ENCODE data around the gene HDAC3.

The HDAC3 gene

DNA sequence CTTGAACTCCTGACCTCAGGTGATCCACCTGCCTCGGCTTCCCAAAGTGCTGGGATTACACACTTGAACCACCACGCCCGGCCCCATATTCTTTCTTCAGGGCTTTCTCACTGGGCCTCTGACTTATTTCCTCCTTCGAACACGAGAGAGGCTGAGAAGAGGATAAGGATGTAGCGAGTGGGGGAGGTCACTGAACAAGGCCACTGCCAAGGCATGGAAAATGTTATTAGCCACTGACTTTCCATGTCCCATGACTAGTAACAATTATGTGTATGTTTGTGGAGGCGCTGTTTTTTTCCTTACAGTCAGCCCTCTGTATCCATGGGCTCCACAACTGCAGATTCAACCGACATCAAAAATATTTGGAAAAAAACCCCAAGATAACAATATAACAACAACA, 26.9 kb upstream of the HDAC3 start:
- in situ Hi-C loops (cut with MboI; ENCODE audit: low sequenced_read_pairs) = no loop called here

GRCh38 chr5:141662028-141662427, 25.4 kb upstream of the HDAC3 start:
- in situ Hi-C loops (cut with MboI; ENCODE audit: low sequenced_read_pairs) = no loop called here

DNA sequence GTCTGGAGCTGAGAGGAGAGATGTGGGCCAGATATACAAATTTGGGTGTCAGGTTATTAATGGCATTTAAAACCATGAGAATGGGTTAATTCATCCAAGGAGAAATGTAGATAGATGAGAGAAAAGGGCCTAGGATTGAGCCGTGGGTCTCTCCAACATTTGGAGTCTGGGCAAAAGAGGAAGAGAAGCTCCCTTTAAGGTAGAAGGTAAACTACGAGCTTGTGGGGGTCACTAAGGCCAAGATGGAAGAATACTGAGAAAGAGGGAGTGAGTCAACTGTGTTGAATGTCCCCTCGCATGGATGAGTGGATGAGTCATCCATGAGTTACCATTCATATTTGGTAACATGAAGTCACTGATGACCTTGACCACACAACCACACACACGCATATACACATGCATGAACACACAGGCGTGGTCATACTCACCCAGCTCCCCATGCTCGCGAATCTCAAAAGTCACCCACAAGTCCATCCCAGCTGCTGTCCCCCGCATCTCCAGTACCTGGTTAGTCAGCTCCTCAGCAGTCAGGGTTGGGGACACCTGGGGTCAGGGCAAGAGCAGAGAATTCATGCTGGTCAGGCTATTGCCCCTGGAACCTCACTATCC, 21.4 kb upstream of the HDAC3 start:
- in situ Hi-C loops (cut with MboI; ENCODE audit: low sequenced_read_pairs) = no loop called here

GRCh38 chr5:141657404-141657803, 20.8 kb upstream of the HDAC3 start:
- in situ Hi-C loops (cut with MboI; ENCODE audit: low sequenced_read_pairs) = no loop called here

DNA sequence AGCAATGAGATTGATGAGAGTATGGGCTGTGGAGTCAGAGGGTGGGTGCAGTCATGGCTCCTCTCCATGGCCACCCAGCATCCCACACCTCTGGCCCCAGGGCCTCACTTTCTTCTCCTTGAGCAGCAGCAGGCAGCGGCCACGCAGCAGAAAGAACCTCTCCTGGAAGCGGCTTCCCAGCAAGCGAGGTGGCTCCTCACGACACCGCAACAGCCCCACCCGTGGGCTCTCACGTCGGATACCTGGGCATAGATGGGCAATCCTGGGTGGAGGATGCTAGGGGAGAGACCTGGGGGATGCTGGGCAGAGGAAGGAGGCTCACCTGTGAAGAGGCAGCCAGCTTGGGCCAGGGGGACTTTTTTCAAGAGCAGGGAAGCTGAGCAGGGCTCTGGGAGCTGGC, 19.7 kb upstream of the HDAC3 start:
- in situ Hi-C loops (cut with MboI; ENCODE audit: low sequenced_read_pairs) = no loop called here

- in situ Hi-C loops (cut with MboI; ENCODE audit: low sequenced_read_pairs) = no loop called here
These were observed 18.4 kb upstream of the HDAC3 start for GRCh38 chr5:141655020-141655419.

DNA sequence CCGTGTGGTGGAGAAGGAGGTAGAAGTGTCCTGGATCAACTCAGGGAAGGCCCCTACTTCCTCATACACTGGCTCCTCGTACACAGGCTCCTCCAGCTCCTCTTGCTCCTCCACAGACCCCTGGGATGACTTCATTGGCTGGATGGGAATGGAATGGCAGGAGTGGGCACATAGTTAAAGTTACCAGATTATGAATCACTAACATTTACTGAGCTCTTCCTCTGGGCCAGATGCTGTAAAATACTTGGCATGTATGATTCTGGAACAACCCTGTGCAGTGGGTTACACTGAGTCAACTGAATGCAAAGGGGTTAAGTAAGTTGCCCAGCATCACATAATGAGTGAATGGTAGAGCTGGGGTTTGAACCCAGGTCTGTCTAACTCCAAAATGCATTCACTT, 17.6 kb upstream of the HDAC3 start:
- in situ Hi-C loops (cut with MboI; ENCODE audit: low sequenced_read_pairs) = no loop called here

DNA sequence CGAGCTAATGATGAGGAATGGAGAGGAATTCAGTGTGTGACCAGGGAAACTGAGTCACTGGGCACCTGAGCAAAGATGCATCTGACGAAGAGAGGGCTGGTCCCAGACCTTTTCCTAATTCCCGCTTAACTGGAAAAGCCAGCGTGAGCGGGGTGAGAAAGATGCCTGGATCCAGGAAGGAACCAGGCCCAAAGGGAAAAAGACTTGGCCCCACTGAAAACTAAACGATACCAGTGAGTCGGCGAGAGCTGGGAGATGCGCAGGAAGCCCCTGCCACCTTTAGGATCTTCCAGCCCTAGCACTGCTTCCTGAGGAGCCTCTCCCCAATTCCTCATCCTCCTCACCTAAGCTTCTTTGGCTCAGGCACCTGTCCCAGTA, 15.1 kb upstream of the HDAC3 start:
- in situ Hi-C loops (cut with MboI; ENCODE audit: low sequenced_read_pairs) = no loop called here

- in situ Hi-C loops (cut with MboI; ENCODE audit: low sequenced_read_pairs) = no loop called here
These were observed 14.4 kb upstream of the HDAC3 start, which contains the start of gene FCHSD1 for GRCh38 chr5:141650851-141651727. Gene FCHSD1, minus strand, starts transcription at chr5:141651418. Its CDS starts 50 bp downstream, at chr5:141651368.

DNA sequence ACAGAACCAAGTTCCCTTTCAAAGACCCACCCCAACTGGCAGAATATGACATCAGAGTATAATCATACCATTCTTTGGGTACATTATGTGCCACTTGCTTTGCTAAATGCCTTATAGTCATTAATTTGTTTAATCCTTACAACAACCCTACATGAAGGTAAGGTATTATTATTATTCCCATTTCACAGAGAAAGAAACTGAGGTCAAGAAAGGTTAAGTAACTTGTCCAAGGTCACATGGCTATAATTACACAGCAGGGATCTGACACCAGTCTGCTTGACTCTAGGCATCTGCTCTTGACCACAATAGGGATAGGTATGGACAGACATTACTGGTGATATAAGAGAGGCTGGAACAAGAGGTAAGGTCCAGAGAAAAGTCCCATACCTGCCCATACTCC, 13.3 kb upstream of the HDAC3 start:
- in situ Hi-C loops (cut with MboI; ENCODE audit: low sequenced_read_pairs) = no loop called here

DNA sequence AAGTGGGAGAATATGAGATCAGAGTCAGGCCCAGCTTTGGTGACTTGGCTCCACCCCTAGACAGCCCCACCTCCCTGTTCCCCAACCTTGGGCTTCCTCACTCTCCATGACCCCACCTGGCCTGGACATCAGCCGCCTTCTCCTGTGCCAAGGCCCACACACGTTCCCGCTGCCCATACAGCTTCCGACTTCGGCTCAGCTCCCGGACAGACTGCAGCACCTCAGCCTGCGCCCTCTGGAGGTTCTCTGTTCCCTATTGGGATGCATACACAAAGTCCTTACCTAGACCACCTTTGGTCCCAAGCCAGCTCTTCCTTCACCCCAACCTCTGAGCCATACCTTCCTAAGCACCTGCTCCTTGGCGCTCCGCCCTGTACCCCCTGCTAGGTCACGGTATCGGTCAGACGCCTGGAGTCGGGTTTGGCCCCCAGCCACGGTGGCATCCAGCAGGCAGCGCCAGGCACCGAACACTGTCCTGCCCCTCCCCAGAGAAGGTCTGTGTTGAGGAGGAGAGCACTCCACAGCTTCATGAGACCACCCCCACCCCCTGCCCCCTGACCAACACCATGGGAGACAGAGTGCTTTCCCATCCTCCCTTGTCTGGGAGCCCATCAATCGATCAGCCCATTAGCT, 12.5 kb upstream of the HDAC3 start:
- in situ Hi-C loops (cut with MboI; ENCODE audit: low sequenced_read_pairs) = no loop called here

- in situ Hi-C loops (cut with MboI; ENCODE audit: low sequenced_read_pairs) = no loop called here
These were observed 11.2 kb upstream of the HDAC3 start for GRCh38 chr5:141647851-141648250.

DNA sequence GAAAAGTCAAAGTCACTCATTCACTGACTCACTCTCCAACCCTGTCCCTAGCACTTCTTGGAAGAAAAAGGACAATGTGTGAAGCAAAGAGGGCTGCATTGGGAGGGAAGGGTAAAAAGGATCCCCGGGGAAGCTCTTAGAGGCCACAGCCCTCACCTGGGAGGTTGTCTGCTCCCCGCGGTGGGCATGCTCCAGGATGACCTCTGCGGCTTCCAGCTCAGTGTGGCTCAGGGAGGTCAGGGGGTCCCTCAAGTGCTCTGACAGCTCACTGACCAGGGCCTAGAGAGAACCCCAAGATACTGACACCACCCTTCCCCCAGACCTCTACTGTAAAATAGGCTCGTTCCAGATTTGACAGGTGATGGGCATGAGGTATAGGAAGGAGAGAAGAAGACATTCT, 10.6 kb upstream of the HDAC3 start:
- in situ Hi-C loops (cut with MboI; ENCODE audit: low sequenced_read_pairs) = no loop called here

- in situ Hi-C loops (cut with MboI; ENCODE audit: low sequenced_read_pairs) = no loop called here
These were observed 9.4 kb upstream of the HDAC3 start for GRCh38 chr5:141646026-141646425.

DNA sequence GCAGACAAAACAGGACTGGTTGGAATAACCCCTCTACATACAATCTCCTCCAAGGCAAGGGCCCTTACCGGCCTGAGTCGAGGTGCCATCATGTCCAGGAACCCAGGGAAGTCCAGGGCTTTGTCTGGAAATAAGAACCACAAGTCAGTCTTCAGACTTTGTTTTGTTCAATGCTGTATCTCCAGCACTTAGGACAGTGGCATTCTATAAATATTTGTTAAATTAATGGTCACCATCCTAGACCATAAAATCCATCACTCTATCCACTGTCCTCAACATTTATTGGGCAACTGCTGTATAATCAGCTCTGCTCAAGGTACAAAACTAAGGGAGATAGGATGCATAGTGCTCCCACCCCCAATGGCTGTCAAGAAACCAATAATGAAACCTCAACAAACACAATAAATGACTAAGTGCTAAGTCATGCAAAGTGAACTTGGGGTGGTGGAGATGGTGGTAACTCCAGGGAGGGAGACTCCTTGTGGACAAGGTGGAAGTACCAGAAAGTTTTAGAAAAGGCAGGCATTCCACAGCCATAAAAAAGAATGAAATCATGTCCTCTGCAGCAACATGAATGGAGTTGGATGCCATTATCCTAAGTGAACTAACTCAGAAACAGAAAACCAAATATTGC, 5.1 kb upstream of the HDAC3 start:
- in situ Hi-C loops (cut with MboI; ENCODE audit: low sequenced_read_pairs) = no loop called here

DNA sequence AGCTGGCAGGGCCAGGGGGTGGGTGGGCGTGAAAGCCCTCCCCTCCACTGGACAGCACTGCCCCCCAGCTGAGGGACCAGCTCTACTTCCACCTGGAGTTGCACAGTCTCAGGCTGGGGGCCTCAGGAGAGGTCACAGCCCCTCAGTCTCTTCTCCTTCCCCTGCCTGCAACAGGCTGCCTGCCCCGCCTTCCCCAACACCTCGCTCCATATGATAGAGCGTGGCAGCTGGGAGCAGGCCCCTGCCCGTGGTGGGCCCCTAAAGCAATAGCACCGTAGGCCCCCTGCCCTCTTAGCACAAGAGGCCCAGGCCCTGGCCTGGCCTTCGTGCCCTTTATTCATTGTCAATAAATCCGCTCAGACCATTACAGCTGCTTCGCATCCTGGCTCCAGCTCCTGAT, 4.0 kb upstream of the HDAC3 start:
- in situ Hi-C loops (cut with MboI; ENCODE audit: low sequenced_read_pairs) = no loop called here

GRCh38 chr5:141640051-141640415, 3.4 kb upstream of the HDAC3 start:
- in situ Hi-C loops (cut with MboI; ENCODE audit: low sequenced_read_pairs) = no loop called here

DNA sequence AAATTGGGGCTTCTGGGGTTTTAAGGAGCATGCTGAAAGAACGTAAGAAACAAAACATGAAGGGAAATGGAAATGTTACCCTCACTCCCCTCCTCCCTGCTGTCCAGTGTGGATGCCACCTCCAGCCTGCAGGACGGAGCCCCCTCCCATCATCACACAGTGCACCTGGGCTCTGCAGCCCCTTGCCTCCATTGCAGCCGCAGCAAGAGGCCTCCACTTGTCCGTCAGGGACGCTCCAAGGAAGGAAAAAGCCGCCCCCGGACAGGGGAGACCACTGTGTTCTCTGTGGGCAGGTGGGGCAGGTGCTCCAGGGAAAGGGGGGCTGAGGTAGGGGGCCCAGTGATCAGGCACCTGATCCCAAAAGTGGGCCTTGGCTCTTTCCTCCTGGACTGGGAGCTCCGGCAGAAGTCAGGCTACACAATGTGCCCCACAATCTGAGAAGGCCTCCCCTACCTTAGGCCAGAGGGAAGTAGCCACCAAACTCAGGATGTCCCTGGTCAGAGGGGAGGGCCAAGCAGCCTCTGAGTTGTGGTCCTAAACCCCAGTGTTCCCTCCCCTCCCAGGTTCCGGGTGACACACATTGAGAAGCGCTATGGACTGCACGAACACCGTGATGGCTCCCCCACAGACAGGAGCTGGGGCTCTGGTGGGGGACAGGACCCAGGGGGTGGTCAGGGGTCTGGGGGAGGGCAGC, 2.9 kb upstream of the HDAC3 start:
- in situ Hi-C loops (cut with MboI; ENCODE audit: low sequenced_read_pairs) = no loop called here

DNA sequence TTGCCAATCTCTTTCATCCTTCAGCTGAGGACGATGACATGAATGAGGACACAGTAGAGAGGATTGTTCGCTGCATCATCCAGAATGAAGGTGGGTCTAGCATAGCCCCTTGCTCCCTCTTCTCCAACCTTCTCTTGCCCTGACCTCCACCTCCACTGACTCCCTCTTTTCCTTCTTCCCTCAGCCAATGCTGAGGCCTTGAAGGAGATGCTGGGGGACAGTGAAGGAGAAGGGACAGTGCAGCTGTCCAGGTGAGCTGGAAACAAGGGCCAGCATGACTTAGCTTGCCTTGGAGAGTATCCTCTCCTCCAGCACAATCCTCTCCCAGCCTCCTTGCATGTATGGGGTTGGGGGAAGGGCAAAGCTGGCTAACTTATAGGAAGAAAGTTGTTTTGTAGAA, 2.1 kb upstream of the HDAC3 start:
- in situ Hi-C loops (cut with MboI; ENCODE audit: low sequenced_read_pairs) = no loop called here

DNA sequence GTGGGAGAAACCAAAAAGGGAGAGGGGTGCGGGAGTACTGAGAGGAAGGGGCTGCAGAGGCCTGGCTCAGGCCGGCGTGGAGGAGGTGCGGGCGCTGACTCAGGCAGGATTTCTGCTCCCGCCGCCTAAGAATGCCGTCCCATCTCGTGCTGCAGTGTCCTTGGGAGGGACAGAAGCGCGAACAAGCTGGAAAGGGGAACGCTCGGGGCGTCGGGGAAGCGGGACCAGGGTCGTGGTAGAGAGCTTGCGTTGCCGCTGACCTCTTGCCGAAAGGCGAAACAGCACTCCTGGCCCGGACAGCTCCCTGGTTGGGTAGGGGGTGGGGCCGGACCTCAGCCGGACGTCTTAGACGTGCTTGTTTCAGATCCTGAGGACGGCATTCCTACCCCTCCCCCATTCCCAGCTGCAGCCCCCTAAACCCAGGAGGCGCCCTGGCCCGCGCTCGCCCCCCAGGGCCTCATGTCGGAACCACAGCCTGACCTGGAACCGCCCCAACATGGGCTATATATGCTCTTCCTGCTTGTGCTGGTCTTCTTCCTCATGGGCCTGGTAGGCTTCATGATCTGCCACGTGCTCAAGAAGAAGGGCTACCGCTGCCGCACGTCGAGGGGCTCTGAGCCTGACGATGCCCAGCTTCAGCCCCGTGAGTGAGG, 1.2 kb upstream of the HDAC3 start:
- in situ Hi-C loops (cut with MboI; ENCODE audit: low sequenced_read_pairs) = no loop called here
